ENCODE measurements around the gene ANTXR2.

- TF ChIP-seq POLR2A (IDR thresholded peaks at IDR 0.05; ENCODE audit: low read depth) (no peak), EP300 (IDR thresholded peaks at IDR 0.05) (no peak)
These were observed 64.7 kb downstream of the ANTXR2 start for GRCh38 chr4:80008351-80008750.

Measured in esophagus muscularis mucosa (tissue), 2 donors.